A673 (cell line): ENCODE data around the gene MAG.

Experiments
- EZH2 ChIP-seq: fragments of 200-600 bp; sonication (generic); IDR thresholded peaks from 2 replicates; pipeline ENCODE4 v1.6.1; 2017; ENCODE audit warnings: borderline replicate concordance, low read depth, mild to moderate bottlenecking, mixed read lengths, antibody characterized with exemption, low read length; ENCODE audit not compliant: poor library complexity, severe bottlenecking
- TF ChIP-seq, protein P1 (sequence below): fragments of 300-800, 200-600 bp; sonication (generic); conservative IDR thresholded peaks from 2 replicates; pipeline ENCODE4 v1.5.1; 2017; ENCODE audit warnings: low read depth, mild to moderate bottlenecking, antibody characterized with exemption, low read length, moderate library complexity, mixed read lengths

- TF ChIP-seq, protein P1, sequence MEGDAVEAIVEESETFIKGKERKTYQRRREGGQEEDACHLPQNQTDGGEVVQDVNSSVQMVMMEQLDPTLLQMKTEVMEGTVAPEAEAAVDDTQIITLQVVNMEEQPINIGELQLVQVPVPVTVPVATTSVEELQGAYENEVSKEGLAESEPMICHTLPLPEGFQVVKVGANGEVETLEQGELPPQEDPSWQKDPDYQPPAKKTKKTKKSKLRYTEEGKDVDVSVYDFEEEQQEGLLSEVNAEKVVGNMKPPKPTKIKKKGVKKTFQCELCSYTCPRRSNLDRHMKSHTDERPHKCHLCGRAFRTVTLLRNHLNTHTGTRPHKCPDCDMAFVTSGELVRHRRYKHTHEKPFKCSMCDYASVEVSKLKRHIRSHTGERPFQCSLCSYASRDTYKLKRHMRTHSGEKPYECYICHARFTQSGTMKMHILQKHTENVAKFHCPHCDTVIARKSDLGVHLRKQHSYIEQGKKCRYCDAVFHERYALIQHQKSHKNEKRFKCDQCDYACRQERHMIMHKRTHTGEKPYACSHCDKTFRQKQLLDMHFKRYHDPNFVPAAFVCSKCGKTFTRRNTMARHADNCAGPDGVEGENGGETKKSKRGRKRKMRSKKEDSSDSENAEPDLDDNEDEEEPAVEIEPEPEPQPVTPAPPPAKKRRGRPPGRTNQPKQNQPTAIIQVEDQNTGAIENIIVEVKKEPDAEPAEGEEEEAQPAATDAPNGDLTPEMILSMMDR = no peak
- no peak for TF ChIP-seq EZH2
Measured at GRCh38 chr19:35363001-35363590, 71.1 kb downstream of the MAG start.
